Measurements from ENCODE around the gene UNC13D.

Gene UNC13D

GRCh38 chr17:75843577-75844529 is at the start of gene UNC13D:
TSS of gene UNC13D (minus strand) at chr17:75844404. CDS start at chr17:75844337, 67 bp downstream.
- TF ChIP-seq GATA2 (IDR thresholded peaks at IDR 0.05; ENCODE audit: low read depth, low read length) (peak; percentile 97), GATA3 (IDR thresholded peaks at IDR 0.05; ENCODE audit: low read depth, low read length) (no peak)

- TF ChIP-seq GATA3 (IDR thresholded peaks at IDR 0.05; ENCODE audit: low read depth, low read length) (no peak), GATA2 (IDR thresholded peaks at IDR 0.05; ENCODE audit: low read depth, low read length) (no peak)
These were observed 49.3 kb upstream of the UNC13D start for GRCh38 chr17:75893305-75894048.

- TF ChIP-seq GATA3 (IDR thresholded peaks at IDR 0.05; ENCODE audit: low read depth, low read length) (no peak), GATA2 (IDR thresholded peaks at IDR 0.05; ENCODE audit: low read depth, low read length) (no peak)
These were observed 48.5 kb upstream of the UNC13D start for GRCh38 chr17:75892556-75893224.

- TF ChIP-seq GATA3 (IDR thresholded peaks at IDR 0.05; ENCODE audit: low read depth, low read length) (no peak), GATA2 (IDR thresholded peaks at IDR 0.05; ENCODE audit: low read depth, low read length) (no peak)
These were observed 47.7 kb upstream of the UNC13D start for GRCh38 chr17:75891605-75892555.

- TF ChIP-seq GATA2 (IDR thresholded peaks at IDR 0.05; ENCODE audit: low read depth, low read length) (no peak), GATA3 (IDR thresholded peaks at IDR 0.05; ENCODE audit: low read depth, low read length) (no peak)
These were observed 46.9 kb upstream of the UNC13D start for GRCh38 chr17:75891022-75891604.

- TF ChIP-seq GATA3 (IDR thresholded peaks at IDR 0.05; ENCODE audit: low read depth, low read length): no peak
- no peak for TF ChIP-seq GATA2 (IDR thresholded peaks at IDR 0.05; ENCODE audit: low read depth, low read length)
These were observed 45.2 kb upstream of the UNC13D start for GRCh38 chr17:75889454-75889853.

- TF ChIP-seq GATA2 (IDR thresholded peaks at IDR 0.05; ENCODE audit: low read depth, low read length) (no peak), GATA3 (IDR thresholded peaks at IDR 0.05; ENCODE audit: low read depth, low read length) (no peak)
These were observed 44.3 kb upstream of the UNC13D start for GRCh38 chr17:75888484-75888883.

GRCh38 chr17:75885431-75885830 is 41.2 kb upstream of the UNC13D start:
- TF ChIP-seq GATA3 (IDR thresholded peaks at IDR 0.05; ENCODE audit: low read depth, low read length) (no peak), GATA2 (IDR thresholded peaks at IDR 0.05; ENCODE audit: low read depth, low read length) (no peak)

GRCh38 chr17:75881678-75882454 is 37.7 kb upstream of the UNC13D start:
- no peak for TF ChIP-seq GATA3 (IDR thresholded peaks at IDR 0.05; ENCODE audit: low read depth, low read length)
- TF ChIP-seq GATA2 (IDR thresholded peaks at IDR 0.05; ENCODE audit: low read depth, low read length): no peak

- TF ChIP-seq GATA2 (IDR thresholded peaks at IDR 0.05; ENCODE audit: low read depth, low read length): no peak
- TF ChIP-seq GATA3 (IDR thresholded peaks at IDR 0.05; ENCODE audit: low read depth, low read length): no peak
These were observed 36.1 kb upstream of the UNC13D start for GRCh38 chr17:75880266-75880665.

GRCh38 chr17:75878174-75878998 is 34.2 kb upstream of the UNC13D start, which contains the start of gene TRIM47:
TSS of gene TRIM47 (minus strand) at chr17:75878581. CDS start at chr17:75878548, 33 bp downstream.
- TF ChIP-seq GATA2 (IDR thresholded peaks at IDR 0.05; ENCODE audit: low read depth, low read length) (no peak), GATA3 (IDR thresholded peaks at IDR 0.05; ENCODE audit: low read depth, low read length) (no peak)
